Astrocyte (in vitro differentiated cells and primary cell): ENCODE results near the gene GRM4. TPM values are rescaled to one million over a fixed set of nuclear protein-coding genes. Genes with fewer than 3 reads are reported as not detected.

ENCODE experiments used
- DNase-seq: peaks from one replicate; pipeline ENCODE4 v3.0.0-alpha.2; 2010; ENCODE audit warnings: low read depth
- FAIRE-seq: peaks from 2 replicates; lab custom pipeline; 2011; peaks lifted over from hg19 to GRCh38; lab: Jason Lieb, UNC
- H2AFZ ChIP-seq: 2 replicates; pipeline ENCODE4 v1.6.0; 2012; ENCODE audit warnings: low read depth, low read length, inconsistent platforms
- H3K27ac ChIP-seq: 2 replicates; pipeline ENCODE4 v1.5.1; 2011; ENCODE audit warnings: low read depth, low read length, inconsistent platforms
- H3K27me3 ChIP-seq: 2 replicates; pipeline ENCODE4 v1.6.0; 2011; ENCODE audit warnings: low read length, inconsistent platforms; ENCODE audit not compliant: insufficient read depth
- H3K36me3 ChIP-seq: 2 replicates; pipeline ENCODE4 v1.5.1; 2011; ENCODE audit warnings: low read length, inconsistent platforms; ENCODE audit not compliant: insufficient read depth
- H3K4me1 ChIP-seq: 2 replicates; pipeline ENCODE4 v1.5.1; 2011; ENCODE audit warnings: low read length, inconsistent platforms; ENCODE audit not compliant: insufficient read depth
- H3K4me2 ChIP-seq: 2 replicates; pipeline ENCODE4 v1.6.0; 2012; ENCODE audit warnings: low read length, inconsistent platforms
- H3K4me3 ChIP-seq: 2 replicates; pipeline ENCODE4 v1.5.1; 2011; ENCODE audit warnings: low read depth, mild to moderate bottlenecking, low read length, inconsistent platforms; ENCODE audit not compliant: insufficient read depth
- H3K79me2 ChIP-seq: 2 replicates; pipeline ENCODE4 v1.6.0; 2012; ENCODE audit warnings: mild to moderate bottlenecking, low read length, inconsistent platforms; ENCODE audit not compliant: insufficient read depth
- H3K9ac ChIP-seq: 2 replicates; pipeline ENCODE4 v1.6.0; 2012; ENCODE audit warnings: mild to moderate bottlenecking, low read length, inconsistent platforms
- H3K9me3 ChIP-seq: 2 replicates; pipeline ENCODE4 v1.5.1; 2012; ENCODE audit warnings: low read depth, mild to moderate bottlenecking, low read length, inconsistent platforms; ENCODE audit not compliant: insufficient read depth
- H4K20me1 ChIP-seq: 2 replicates; pipeline ENCODE4 v1.6.0; 2012; ENCODE audit warnings: low read length, inconsistent platforms; ENCODE audit not compliant: insufficient read depth
- H3K27ac Mint-ChIP-seq: one replicate; pipeline ENCODE4 v1.8.0; 2021; ENCODE audit warnings: mild to moderate bottlenecking, mixed read lengths; ENCODE audit not compliant: unreplicated experiment
- H3K27me3 Mint-ChIP-seq: one replicate; pipeline ENCODE4 v1.8.0; 2021; ENCODE audit warnings: low read depth, mixed read lengths; ENCODE audit not compliant: unreplicated experiment
- H3K36me3 Mint-ChIP-seq: one replicate; pipeline ENCODE4 v1.8.0; 2021; ENCODE audit warnings: low read depth, mixed read lengths; ENCODE audit not compliant: unreplicated experiment
- H3K4me1 Mint-ChIP-seq: one replicate; pipeline ENCODE4 v1.8.0; 2021; ENCODE audit warnings: low read depth, mixed read lengths; ENCODE audit not compliant: unreplicated experiment
- H3K4me3 Mint-ChIP-seq: one replicate; pipeline ENCODE4 v1.8.0; 2021; ENCODE audit warnings: mild to moderate bottlenecking, moderate library complexity, mixed read lengths; ENCODE audit not compliant: unreplicated experiment
- H3K9me3 Mint-ChIP-seq: one replicate; pipeline ENCODE4 v1.8.0; 2021; ENCODE audit warnings: mild to moderate bottlenecking, mixed read lengths; ENCODE audit not compliant: unreplicated experiment
- CTCF ChIP-seq: IDR thresholded peaks from 2 replicates; pipeline ENCODE4 v1.5.1; 2011; ENCODE audit warnings: low read depth, mild to moderate bottlenecking, inconsistent platforms, low read length, moderate library complexity; ENCODE audit not compliant: insufficient read depth
- EZH2 ChIP-seq: IDR thresholded peaks from 2 replicates; pipeline ENCODE4 v1.6.1; 2012; ENCODE audit warnings: mild to moderate bottlenecking, low read length, inconsistent platforms; ENCODE audit not compliant: insufficient read depth
- total RNA-seq: library from RNA; stranded (reverse); gene quantifications from 2 replicates; pipeline ENCODE4 v1.2.1, GENCODE V29; 2021

The GRM4 gene
- total RNA-seq, 1 donor from 2014 or later = 0.30 TPM

GRCh38 chr6:34145161-34146020 is 496 bp downstream of the GRM4 start:
- H3K27ac Mint-ChIP-seq = no peak overlapping the region
- H2AFZ ChIP-seq = peak overlapping the region; percentile 66

DNA sequence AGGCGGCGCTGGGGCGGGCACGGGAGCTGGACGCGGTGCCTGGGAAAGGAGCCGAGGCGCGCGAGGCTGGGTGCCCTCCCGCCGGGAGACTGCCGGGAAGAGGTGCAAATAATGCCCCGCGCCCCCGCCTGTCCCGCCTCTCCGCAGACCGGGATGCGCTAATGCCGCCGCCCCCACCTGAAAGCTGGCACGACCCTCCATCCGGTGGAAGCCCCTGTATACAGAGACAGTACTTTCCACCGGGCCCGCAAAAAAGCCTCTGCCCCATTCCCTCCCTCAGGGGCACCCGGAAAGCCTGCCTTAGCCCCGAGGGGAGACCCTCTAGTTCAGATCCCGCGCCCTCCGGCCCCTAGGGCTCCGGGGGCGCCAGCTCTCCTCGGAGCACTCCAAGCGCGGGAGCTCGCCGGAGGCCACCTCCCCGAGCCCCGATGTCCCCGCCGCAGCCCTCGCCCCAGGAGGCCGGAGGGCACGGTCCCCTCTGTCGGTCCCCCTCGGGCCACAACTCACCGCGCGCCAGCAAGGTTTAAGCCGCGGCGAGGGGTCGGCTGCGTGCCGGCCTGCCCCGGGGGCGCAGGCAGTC is 1.2 kb downstream of the GRM4 start:
- TF ChIP-seq EZH2 (peak; percentile 11), CTCF (no peak)
- no peaks in the 10 kb centered on the region for H3K9me3 ChIP-seq
- Mint-ChIP-seq H3K4me1 (no peaks in the 10 kb centered on the region), H3K9me3 (no peaks in the 10 kb centered on the region), H3K27ac (no peak overlapping the region), H3K27me3 (peaks cover 69% of the 10 kb centered on the region), H3K36me3 (peaks cover 3% of the 10 kb centered on the region), H3K4me3 (no peak overlapping the region)
- no peaks in the 10 kb centered on the region for H3K79me2 ChIP-seq
- peaks cover 3% of the 10 kb centered on the region for H4K20me1 ChIP-seq
- peaks cover 5% of the 10 kb centered on the region for H3K4me1 ChIP-seq
- H3K27me3 ChIP-seq = peaks cover 62% of the 10 kb centered on the region
- H3K36me3 ChIP-seq = no peaks in the 10 kb centered on the region
- no peak overlapping the region for H3K9ac ChIP-seq
- H3K4me2 ChIP-seq = peak overlapping the region; percentile 87
- H2AFZ ChIP-seq = peak overlapping the region; percentile 66
- DNase-seq (no peak), FAIRE-seq (no peak)
- peak overlapping the region; percentile 37 for H3K4me3 ChIP-seq
- H3K27ac ChIP-seq = no peak overlapping the region

More at GRCh38 chr6:34145161-34146020, 496 bp downstream of the GRM4 start:
- no peak for TF ChIP-seq EZH2
- no peak for TF ChIP-seq CTCF
- H3K36me3 Mint-ChIP-seq = no peaks in the 10 kb centered on the region
- no peaks in the 10 kb centered on the region for H3K4me1 Mint-ChIP-seq
- H3K9me3 Mint-ChIP-seq = no peaks in the 10 kb centered on the region
- Histone ChIP-seq H3K9ac (no peak overlapping the region), H3K36me3 (no peaks in the 10 kb centered on the region), H3K9me3 (no peaks in the 10 kb centered on the region), H3K4me3 (peak overlapping the region; percentile 37), H3K4me2 (peak overlapping the region; percentile 87), H3K4me1 (peaks cover 5% of the 10 kb centered on the region), H4K20me1 (peaks cover 3% of the 10 kb centered on the region), H3K27me3 (peaks cover 61% of the 10 kb centered on the region), H3K27ac (no peak overlapping the region), H3K79me2 (no peaks in the 10 kb centered on the region)
- H3K27me3 Mint-ChIP-seq = peaks cover 69% of the 10 kb centered on the region
- DNase-seq (peak; percentile 53), FAIRE-seq (no peak)
- H3K4me3 Mint-ChIP-seq = peak overlapping the region; percentile 60
